NCI-H82 treated with DMSO at 0.1 percent for 48 hours (cell line): Measurements from ENCODE around the gene PLCB3.

Source experiments
- DNase-seq: peaks from one replicate; lab custom pipeline; 2025; ENCODE audit not compliant: unreplicated experiment; lab: John Stamatoyannopoulos, UW

PLCB3 gene

GRCh38 chr11:64285885-64286800, 34.8 kb downstream of the PLCB3 start:
- DNase-seq, result no peak

GRCh38 chr11:64286801-64287159, 35.5 kb downstream of the PLCB3 start:
- DNase-seq, result no peak

- no peak for DNase-seq
Observed at GRCh38 chr11:64287676-64288352, 36.5 kb downstream of the PLCB3 start.

- DNase-seq, result no peak
Observed at GRCh38 chr11:64288353-64288750, 37.0 kb downstream of the PLCB3 start.

GRCh38 chr11:64289002-64289564, 37.8 kb downstream of the PLCB3 start:
- no peak for DNase-seq

- no peak for DNase-seq
Observed at GRCh38 chr11:64290352-64291261, 39.3 kb downstream of the PLCB3 start.

- no peak for DNase-seq
Observed at GRCh38 chr11:64291262-64291751, 40.0 kb downstream of the PLCB3 start, which contains the start of gene KCNK4. Gene KCNK4 (plus strand): TSS chr11:64291302. CDS start chr11:64293019, 1,717 bp downstream.

- DNase-seq, result no peak
Observed at GRCh38 chr11:64291752-64292459, 40.6 kb downstream of the PLCB3 start.

- DNase-seq, result no peak
Observed at GRCh38 chr11:64292460-64293254, 41.3 kb downstream of the PLCB3 start.

- DNase-seq, result no peak
Observed at GRCh38 chr11:64294774-64295173, 43.4 kb downstream of the PLCB3 start.

GRCh38 chr11:64295760-64296159, 44.4 kb downstream of the PLCB3 start:
- DNase-seq, result no peak

GRCh38 chr11:64296236-64296635, 44.9 kb downstream of the PLCB3 start:
- no peak for DNase-seq

GRCh38 chr11:64296830-64297698, 45.7 kb downstream of the PLCB3 start:
- no peak for DNase-seq

GRCh38 chr11:64297699-64298358, 46.5 kb downstream of the PLCB3 start:
- no peak for DNase-seq

GRCh38 chr11:64298966-64299846, 47.9 kb downstream of the PLCB3 start:
- no peak for DNase-seq

GRCh38 chr11:64299847-64300648, 48.7 kb downstream of the PLCB3 start, which contains the start of gene CATSPERZ:
Gene CATSPERZ (plus strand): TSS chr11:64300358. CDS start chr11:64300411, 53 bp downstream.
- DNase-seq, result no peak
